Hepatocyte (in vitro differentiated cells): ENCODE data around the gene KLF13. TPM values are rescaled to one million over a fixed set of nuclear protein-coding genes. Genes with fewer than 3 reads are reported as not detected.

Experiments
- DNase-seq: peaks from one replicate; pipeline ENCODE4 v3.0.0-alpha.2; 2016; ENCODE audit warnings: low spot score
- H2AFZ ChIP-seq: fragments of 200-600 bp; sonication (generic); 2 replicates; pipeline ENCODE4 v1.6.0; 2016; ENCODE audit warnings: antibody characterized with exemption, mild to moderate bottlenecking
- H3K27ac ChIP-seq: fragments of 200-600 bp; sonication (generic); 2 replicates; pipeline ENCODE4 v1.5.1; 2016; ENCODE audit warnings: mild to moderate bottlenecking
- H3K27me3 ChIP-seq: fragments of 200-600 bp; sonication (generic); 2 replicates; pipeline ENCODE4 v1.6.1; 2016
- H3K36me3 ChIP-seq: fragments of 200-600 bp; sonication (generic); replicated peaks from 2 replicates; pipeline ENCODE4 v1.5.1; 2016; ENCODE audit warnings: low read depth; ENCODE audit not compliant: insufficient read depth
- H3K4me1 ChIP-seq: fragments of 200-600 bp; sonication (generic); 2 replicates; pipeline ENCODE4 v1.5.1; 2016; ENCODE audit warnings: mild to moderate bottlenecking, moderate library complexity; ENCODE audit not compliant: insufficient read depth
- H3K4me2 ChIP-seq: fragments of 200-600 bp; sonication (generic); 2 replicates; pipeline ENCODE4 v1.6.0; 2016
- H3K4me3 ChIP-seq: fragments of 200-600 bp; sonication (generic); 2 replicates; pipeline ENCODE4 v1.5.1; 2016; ENCODE audit warnings: mild to moderate bottlenecking
- H3K79me2 ChIP-seq: fragments of 200-600 bp; sonication (generic); 2 replicates; pipeline ENCODE4 v1.6.0; 2017; ENCODE audit warnings: mild to moderate bottlenecking
- H3K9me2 ChIP-seq: fragments of 200-600 bp; sonication (generic); replicated peaks from 2 replicates; pipeline ENCODE4 v1.6.0; 2017; ENCODE audit warnings: mild to moderate bottlenecking; ENCODE audit not compliant: insufficient read depth
- H3K9me3 ChIP-seq: fragments of 200-600 bp; sonication (generic); 2 replicates; pipeline ENCODE4 v1.5.1; 2016; ENCODE audit warnings: low read depth, mild to moderate bottlenecking
- H4K20me1 ChIP-seq: fragments of 200-600 bp; sonication (generic); 2 replicates; pipeline ENCODE4 v1.6.0; 2016; ENCODE audit warnings: mild to moderate bottlenecking; ENCODE audit not compliant: insufficient read depth, poor library complexity, severe bottlenecking
- EZH2 ChIP-seq: fragments of 200-600 bp; sonication (generic); IDR thresholded peaks from 2 replicates; pipeline ENCODE4 v1.6.1; 2016; ENCODE audit warnings: antibody characterized with exemption, mild to moderate bottlenecking, borderline replicate concordance
- EZH2phosphoT487 ChIP-seq: fragments of 200-600 bp; sonication (generic); IDR thresholded peaks from one replicate; pipeline ENCODE4 v1.6.1; 2018; ENCODE audit warnings: antibody characterized with exemption, mild to moderate bottlenecking, low read depth, moderate library complexity; ENCODE audit not compliant: unreplicated experiment, severe bottlenecking
- WGBS: methylation state at CpG from one replicate; pipeline ENCODE4 v1.1.6; 2016; ENCODE audit warnings: low lambda C conversion rate; ENCODE audit errors: missing lambda C conversion rate; 5-methylcytosine and 5-hydroxymethylcytosine counted together
- polyA plus RNA-seq: library from polyadenylated mRNA; unstranded; fragments of >200 nt; fragmentation: Nextera tagmentation; extraction: Ambion mirVana; gene quantifications from 2 replicates; pipeline ENCODE4 v1.2.1, GENCODE V29; 2016
- total RNA-seq: library from RNA; depleted of rRNA; stranded (reverse); fragments of >200 nt; gene quantifications from 2 replicates; pipeline ENCODE4 v1.2.3, GENCODE V29; 2014
- TF ChIP-seq, protein P1 (sequence below): fragments of 200-600 bp; sonication (generic); IDR thresholded peaks from 2 replicates; pipeline ENCODE4 v1.5.1; 2016; ENCODE audit warnings: antibody characterized with exemption, mild to moderate bottlenecking; ENCODE audit not compliant: poor library complexity

KLF13 gene
- total and polyA plus RNA-seq, 2 experiments from 2014 or later, result 32.7 to 51.2 TPM

DNA sequence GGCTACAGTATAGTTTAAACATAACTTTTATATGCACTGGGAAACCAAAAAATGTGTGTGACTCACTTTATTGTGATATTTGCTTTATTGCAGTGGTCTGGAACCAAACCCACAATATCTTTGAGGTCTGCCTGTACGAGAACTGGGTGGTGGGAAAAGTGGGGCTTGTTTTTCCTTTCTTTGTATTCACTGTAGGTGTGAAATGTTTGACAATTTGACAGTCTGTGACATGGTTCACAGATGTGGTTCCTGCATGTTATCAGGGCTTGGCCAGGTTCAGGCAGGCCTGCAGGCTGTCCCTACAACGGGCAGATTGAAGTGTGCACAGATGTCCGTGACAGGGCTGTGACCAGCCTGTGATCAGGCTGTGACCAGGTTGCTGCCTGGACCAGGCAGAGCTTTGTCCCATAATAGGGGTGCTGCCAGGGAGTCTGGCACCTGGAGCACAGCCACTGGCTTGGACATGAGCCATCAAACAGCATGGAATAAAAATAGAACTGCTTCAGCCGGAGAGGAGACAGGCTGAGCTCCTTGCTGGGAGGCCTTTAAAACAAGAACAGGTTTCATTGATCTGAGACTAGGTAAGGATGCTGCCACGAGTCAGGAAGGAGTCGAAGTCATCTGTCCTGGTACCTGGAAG is 61.0 kb downstream of the KLF13 start:
- TF ChIP-seq EZH2, result no peak
- TF ChIP-seq, protein P1, sequence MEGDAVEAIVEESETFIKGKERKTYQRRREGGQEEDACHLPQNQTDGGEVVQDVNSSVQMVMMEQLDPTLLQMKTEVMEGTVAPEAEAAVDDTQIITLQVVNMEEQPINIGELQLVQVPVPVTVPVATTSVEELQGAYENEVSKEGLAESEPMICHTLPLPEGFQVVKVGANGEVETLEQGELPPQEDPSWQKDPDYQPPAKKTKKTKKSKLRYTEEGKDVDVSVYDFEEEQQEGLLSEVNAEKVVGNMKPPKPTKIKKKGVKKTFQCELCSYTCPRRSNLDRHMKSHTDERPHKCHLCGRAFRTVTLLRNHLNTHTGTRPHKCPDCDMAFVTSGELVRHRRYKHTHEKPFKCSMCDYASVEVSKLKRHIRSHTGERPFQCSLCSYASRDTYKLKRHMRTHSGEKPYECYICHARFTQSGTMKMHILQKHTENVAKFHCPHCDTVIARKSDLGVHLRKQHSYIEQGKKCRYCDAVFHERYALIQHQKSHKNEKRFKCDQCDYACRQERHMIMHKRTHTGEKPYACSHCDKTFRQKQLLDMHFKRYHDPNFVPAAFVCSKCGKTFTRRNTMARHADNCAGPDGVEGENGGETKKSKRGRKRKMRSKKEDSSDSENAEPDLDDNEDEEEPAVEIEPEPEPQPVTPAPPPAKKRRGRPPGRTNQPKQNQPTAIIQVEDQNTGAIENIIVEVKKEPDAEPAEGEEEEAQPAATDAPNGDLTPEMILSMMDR, result no peak
- no peak for TF ChIP-seq EZH2phosphoT487
- 54% methylated on average over 6 of the region's 6 CpGs for WGBS
- no peaks in the 10 kb centered on the region for H3K9me2 ChIP-seq
- no peak for DNase-seq
- no peaks in the 10 kb centered on the region for H3K79me2 ChIP-seq
- H3K9me3 ChIP-seq, result no peaks in the 10 kb centered on the region
- no peaks in the 10 kb centered on the region for H3K36me3 ChIP-seq
- no peak overlapping the region for H2AFZ ChIP-seq
- no peak overlapping the region for H3K4me3 ChIP-seq
- H4K20me1 ChIP-seq, result no peaks in the 10 kb centered on the region
- H3K27me3 ChIP-seq, result no peaks in the 10 kb centered on the region
- peaks cover 12% of the 10 kb centered on the region for H3K4me1 ChIP-seq
- no peak overlapping the region for H3K4me2 ChIP-seq
- H3K27ac ChIP-seq, result no peak overlapping the region

DNA sequence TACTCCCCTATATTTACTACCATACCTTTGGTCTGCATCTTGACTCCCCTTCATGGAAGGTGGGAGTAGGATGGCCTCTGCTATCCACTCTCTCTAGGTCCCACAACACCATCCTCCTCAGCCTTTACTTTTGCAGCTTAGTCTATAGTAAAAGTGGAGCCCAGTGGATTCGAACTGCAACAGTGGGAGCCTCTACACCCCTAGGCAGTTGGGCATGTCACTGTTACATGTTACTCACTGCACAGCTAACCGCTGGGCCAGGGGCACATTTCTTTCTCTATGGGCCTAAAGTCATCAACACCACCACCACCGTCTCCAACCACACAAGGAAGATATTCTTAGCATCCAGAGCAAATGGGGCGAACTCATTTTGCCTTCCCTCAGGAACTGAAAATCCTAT is 62.9 kb downstream of the KLF13 start:
- WGBS, result 92% methylated on average over 4 of the region's 4 CpGs
- TF ChIP-seq, protein P1, result no peak
- no peak for TF ChIP-seq EZH2
- no peak for TF ChIP-seq EZH2phosphoT487
- H3K27ac ChIP-seq, result no peak overlapping the region

DNA sequence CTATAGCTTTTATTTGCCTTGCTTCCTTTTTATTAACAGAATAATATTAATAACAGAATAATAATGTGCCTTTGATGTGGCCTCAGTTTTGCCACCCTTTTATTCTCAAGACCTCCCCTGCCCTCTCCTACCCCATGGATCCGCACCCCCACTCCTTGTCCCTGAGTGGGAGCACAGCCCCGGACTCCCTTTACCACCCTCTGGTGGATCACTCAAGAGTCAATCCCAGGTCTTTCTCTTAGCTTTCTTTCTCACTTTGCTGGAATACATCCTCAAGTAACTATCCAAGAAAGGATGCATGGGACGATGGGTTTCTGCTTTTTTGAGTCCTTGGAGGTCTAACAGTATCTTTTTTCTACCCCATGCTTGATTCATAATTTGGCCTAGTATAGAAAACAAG is 63.4 kb downstream of the KLF13 start:
- Histone ChIP-seq H3K4me1 (peaks cover 14% of the 10 kb centered on the region), H3K79me2 (no peaks in the 10 kb centered on the region), H3K27ac (no peak overlapping the region), H3K9me2 (no peaks in the 10 kb centered on the region), H3K4me2 (no peak overlapping the region), H4K20me1 (no peaks in the 10 kb centered on the region), H3K4me3 (no peak overlapping the region), H3K27me3 (peaks cover 6% of the 10 kb centered on the region), H3K9me3 (no peaks in the 10 kb centered on the region), H2AFZ (no peak overlapping the region), H3K36me3 (no peaks in the 10 kb centered on the region)
- DNase-seq, result no peak
- 93% methylated on average over 3 of the region's 3 CpGs for WGBS
- TF ChIP-seq EZH2phosphoT487 (no peak), EZH2 (no peak)
- TF ChIP-seq, protein P1, result no peak

More for the DNA sequence above, 62.9 kb downstream of the KLF13 start:
- no peaks in the 10 kb centered on the region for H3K9me2 ChIP-seq
- no peaks in the 10 kb centered on the region for H3K9me3 ChIP-seq
- H3K4me3 ChIP-seq, result no peak overlapping the region
- no peaks in the 10 kb centered on the region for H4K20me1 ChIP-seq
- no peaks in the 10 kb centered on the region for H3K79me2 ChIP-seq
- peaks cover 14% of the 10 kb centered on the region for H3K4me1 ChIP-seq
- peaks cover 6% of the 10 kb centered on the region for H3K27me3 ChIP-seq
- no peak overlapping the region for H3K4me2 ChIP-seq
- no peaks in the 10 kb centered on the region for H3K36me3 ChIP-seq
- no peak overlapping the region for H2AFZ ChIP-seq
- no peak for DNase-seq
